Lower lobe of right lung (tissue), 2 donors: ENCODE measurements around the gene NAMPT. TPM values are rescaled to one million over a fixed set of nuclear protein-coding genes. Genes with fewer than 3 reads are reported as not detected.

Experiments
- ATAC-seq, 2 donors: fragments of 200-7000 bp; cut with Tn5 transposase; one replicate each; pipeline ENCODE4 v1.9.1; 2020 to 2022; ENCODE audit warnings: mild to moderate bottlenecking in 2 of 2, moderate library complexity in 2 of 2
- DNase-seq: peaks from one replicate; pipeline ENCODE4 v3.0.0-alpha.2; 2020
- H3K27ac ChIP-seq: fragments of 200-600 bp; one replicate; pipeline ENCODE4 v1.8.0; 2022
- H3K27me3 ChIP-seq: fragments of 200-600 bp; one replicate; pipeline ENCODE4 v1.8.0; 2022; ENCODE audit warnings: low read depth
- H3K36me3 ChIP-seq: fragments of 200-600 bp; one replicate; pipeline ENCODE4 v1.8.0; 2022; ENCODE audit warnings: mild to moderate bottlenecking
- H3K4me1 ChIP-seq: fragments of 200-600 bp; one replicate; pipeline ENCODE4 v1.8.0; 2022
- H3K4me3 ChIP-seq: fragments of 200-600 bp; one replicate; pipeline ENCODE4 v1.8.0; 2022; ENCODE audit warnings: mild to moderate bottlenecking
- H3K9me3 ChIP-seq: fragments of 200-600 bp; one replicate; pipeline ENCODE4 v1.8.0; 2022
- intact Hi-C: fragments of 100-400 bp; cut with DNase I; formaldehyde crosslinking; loops from one replicate; pipeline ENCODE4 v1.11.0; 2022
- total RNA-seq: library from RNA; stranded (reverse); fragmentation: NEBNext Ultra II Directional; extraction: Animal tissue kit (Norgen Biotek cat#: 25700); gene quantifications from one replicate; pipeline ENCODE4 v1.2.1, GENCODE V29; 2021
- TF ChIP-seq, protein P1 (sequence below): fragments of 200-600 bp; IDR thresholded peaks from one replicate; pipeline ENCODE4 v1.8.0; 2022; ENCODE audit warnings: antibody characterized with exemption, mild to moderate bottlenecking
- donor health status: DM: no; HTN: yes; CAD: no; lungs with severe emphysema.

Gene NAMPT
- total RNA-seq, 1 donor from 2014 or later: 177 TPM

- TF ChIP-seq, protein P1, sequence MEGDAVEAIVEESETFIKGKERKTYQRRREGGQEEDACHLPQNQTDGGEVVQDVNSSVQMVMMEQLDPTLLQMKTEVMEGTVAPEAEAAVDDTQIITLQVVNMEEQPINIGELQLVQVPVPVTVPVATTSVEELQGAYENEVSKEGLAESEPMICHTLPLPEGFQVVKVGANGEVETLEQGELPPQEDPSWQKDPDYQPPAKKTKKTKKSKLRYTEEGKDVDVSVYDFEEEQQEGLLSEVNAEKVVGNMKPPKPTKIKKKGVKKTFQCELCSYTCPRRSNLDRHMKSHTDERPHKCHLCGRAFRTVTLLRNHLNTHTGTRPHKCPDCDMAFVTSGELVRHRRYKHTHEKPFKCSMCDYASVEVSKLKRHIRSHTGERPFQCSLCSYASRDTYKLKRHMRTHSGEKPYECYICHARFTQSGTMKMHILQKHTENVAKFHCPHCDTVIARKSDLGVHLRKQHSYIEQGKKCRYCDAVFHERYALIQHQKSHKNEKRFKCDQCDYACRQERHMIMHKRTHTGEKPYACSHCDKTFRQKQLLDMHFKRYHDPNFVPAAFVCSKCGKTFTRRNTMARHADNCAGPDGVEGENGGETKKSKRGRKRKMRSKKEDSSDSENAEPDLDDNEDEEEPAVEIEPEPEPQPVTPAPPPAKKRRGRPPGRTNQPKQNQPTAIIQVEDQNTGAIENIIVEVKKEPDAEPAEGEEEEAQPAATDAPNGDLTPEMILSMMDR: no peak
- Histone ChIP-seq H3K4me1 (peaks cover 58% of the 10 kb centered on the region), H3K4me3 (peak overlapping the region; percentile 75), H3K27ac (peak overlapping the region; percentile 96), H3K27me3 (no peaks in the 10 kb centered on the region), H3K9me3 (no peaks in the 10 kb centered on the region), H3K36me3 (no peaks in the 10 kb centered on the region)
- intact Hi-C loops: no loop called here
- ATAC-seq: no peak
- DNase-seq: no peak
Observed at GRCh38 chr7:106282390-106282789, 2.4 kb downstream of the NAMPT start.

DNA sequence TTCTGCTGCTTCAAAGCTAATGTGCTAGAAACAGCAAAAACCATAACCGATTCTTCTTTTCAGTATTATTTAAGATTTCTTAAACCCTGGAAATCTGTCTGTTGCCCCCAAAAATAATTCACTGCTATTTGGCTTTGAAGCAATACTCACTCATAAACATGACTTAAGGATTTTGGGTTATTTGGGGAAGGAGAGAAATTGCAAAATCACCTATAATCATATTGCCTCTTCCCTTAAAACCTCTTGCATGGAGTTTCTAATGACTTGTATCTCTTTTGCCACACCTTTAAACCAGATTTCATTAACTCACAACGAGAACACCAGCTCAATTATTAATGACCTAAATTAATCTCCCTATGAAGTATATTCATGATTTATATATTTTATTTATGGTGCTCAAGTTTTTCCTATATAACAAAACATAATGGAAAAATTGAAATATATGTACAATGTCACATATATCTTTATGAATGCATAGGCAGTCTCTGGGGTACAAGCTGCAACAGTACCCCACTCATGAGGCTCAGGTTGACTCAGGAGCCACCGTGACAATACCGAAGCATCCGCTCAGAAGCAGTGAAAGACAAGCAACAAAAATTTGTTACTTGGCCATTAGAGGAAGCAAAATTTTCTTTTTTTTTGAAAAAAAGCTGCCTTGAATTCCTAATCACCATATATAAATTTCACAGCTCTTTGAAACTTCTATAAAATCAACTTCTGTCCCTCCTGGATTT, 3.0 kb downstream of the NAMPT start:
- Histone ChIP-seq H3K36me3 (peaks cover under 1% of the 10 kb centered on the region), H3K4me3 (peak overlapping the region; percentile 75), H3K4me1 (peaks cover 58% of the 10 kb centered on the region), H3K9me3 (no peaks in the 10 kb centered on the region), H3K27ac (peak overlapping the region; percentile 21), H3K27me3 (no peaks in the 10 kb centered on the region)
- ATAC-seq (no peak), DNase-seq (no peak)
- intact Hi-C loops: no loop called here
- TF ChIP-seq, protein P1: no peak

GRCh38 chr7:106281127-106281526, 3.7 kb downstream of the NAMPT start:
- intact Hi-C loops: no loop called here

GRCh38 chr7:106279425-106280197, 5.2 kb downstream of the NAMPT start:
- H3K36me3 ChIP-seq: peaks cover 22% of the 10 kb centered on the region
- no peak overlapping the region for H3K27ac ChIP-seq
- no peak for ATAC-seq
- DNase-seq: no peak
- no peaks in the 10 kb centered on the region for H3K9me3 ChIP-seq
- H3K4me1 ChIP-seq: peaks cover 53% of the 10 kb centered on the region
- TF ChIP-seq, protein P1: no peak
- intact Hi-C loops: no loop called here
- no peaks in the 10 kb centered on the region for H3K27me3 ChIP-seq
- no peak overlapping the region for H3K4me3 ChIP-seq

More at GRCh38 chr7:106281127-106281526, 3.7 kb downstream of the NAMPT start:
- no peak for ATAC-seq
- TF ChIP-seq, protein P1: no peak
- H3K27ac ChIP-seq: peak overlapping the region; percentile 21
- H3K9me3 ChIP-seq: no peaks in the 10 kb centered on the region
- peak overlapping the region; percentile 75 for H3K4me3 ChIP-seq
- peaks cover 58% of the 10 kb centered on the region for H3K4me1 ChIP-seq
- H3K36me3 ChIP-seq: peaks cover 6% of the 10 kb centered on the region
- no peaks in the 10 kb centered on the region for H3K27me3 ChIP-seq
- no peak for DNase-seq

- ATAC-seq (no peak), DNase-seq (no peak)
- H3K27ac ChIP-seq: no peak overlapping the region
- intact Hi-C loops: no loop called here
- TF ChIP-seq, protein P1: no peak
- H3K36me3 ChIP-seq: peaks cover 31% of the 10 kb centered on the region
- H3K27me3 ChIP-seq: no peaks in the 10 kb centered on the region
- H3K9me3 ChIP-seq: no peaks in the 10 kb centered on the region
- H3K4me3 ChIP-seq: no peak overlapping the region
- peaks cover 53% of the 10 kb centered on the region for H3K4me1 ChIP-seq
Observed at GRCh38 chr7:106278695-106279094, 6.1 kb downstream of the NAMPT start.
